Posterior vena cava (tissue), 2 donors: Measurements from ENCODE around the gene PWWP2B. TPM values are rescaled to one million over a fixed set of nuclear protein-coding genes. Genes with fewer than 3 reads are reported as not detected.
A peak's percentile ranks its signal among the peaks of the same experiment; 100 is the strongest.

Experiments used
- DNase-seq: peaks from one replicate; pipeline ENCODE4 v3.0.0-alpha.2; 2020; ENCODE audit warnings: low spot score
- intact Hi-C, 2 donors: fragments of 100-400 bp; cut with DNase I; formaldehyde crosslinking; loops; one replicate each; pipeline versions ENCODE4 v1.14.1 to v1.14.2; 2022 to 2023
- total RNA-seq, 2 donors: library from RNA; stranded (reverse); fragmentation: NEBNext Ultra II Directional; extraction: Animal tissue kit (Norgen Biotek cat#: 25700); gene quantifications; one replicate each; pipeline ENCODE4 v1.2.1, GENCODE V29; 2021
- donor health status: DM: yes; HTN: yes; CAD: no.
- donor health status: DM: yes; HTN: yes; CAD: no.

Gene PWWP2B
- total RNA-seq, 2 donors from 2014 or later: 10.4 to 16.1 TPM

DNA sequence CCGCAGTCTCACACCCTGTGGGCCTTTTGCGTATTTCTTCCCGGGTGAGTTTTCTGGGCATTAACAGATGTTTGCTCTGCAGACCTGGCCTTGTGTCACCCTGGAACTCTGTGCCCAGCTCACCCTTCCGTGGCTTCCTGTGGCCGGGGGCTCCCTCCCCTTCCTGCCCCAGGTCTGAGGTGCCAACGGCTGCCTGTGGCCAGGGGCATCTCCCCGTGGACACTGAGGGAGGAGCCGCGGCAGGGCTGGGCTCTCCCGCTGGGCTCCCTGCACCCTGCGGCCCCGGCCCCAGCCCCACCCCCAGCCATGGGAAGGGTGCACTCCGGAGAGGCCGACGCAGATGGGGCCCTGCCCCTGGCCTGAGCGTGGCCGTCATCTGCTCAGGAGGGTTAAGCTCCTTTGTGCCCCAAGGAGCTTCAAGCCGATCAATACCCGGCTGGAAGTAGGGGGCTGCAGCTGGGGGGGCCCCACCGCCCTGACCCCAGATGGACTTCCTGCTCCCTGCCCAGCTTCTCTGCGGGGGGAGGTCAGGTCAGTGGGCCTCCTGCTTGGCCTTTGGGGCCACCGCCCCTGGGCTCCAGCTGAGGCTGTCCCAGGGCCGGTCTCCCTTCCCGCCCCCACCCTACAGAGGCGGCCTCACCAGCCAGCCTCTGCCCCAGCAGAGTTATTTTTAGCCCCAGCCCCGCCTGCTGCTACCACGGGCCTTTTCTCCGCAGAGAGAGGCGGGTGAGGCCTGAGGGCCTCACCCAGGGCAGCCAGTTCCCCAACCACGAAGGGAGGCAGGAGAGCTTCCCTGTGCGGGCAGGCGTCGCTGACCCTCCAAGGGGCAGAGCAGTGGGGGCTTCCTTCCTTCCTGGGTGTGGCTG is 24.2 kb downstream of the PWWP2B start:
- peak; percentile 92 for DNase-seq
- intact Hi-C loops: no loop called here

DNA sequence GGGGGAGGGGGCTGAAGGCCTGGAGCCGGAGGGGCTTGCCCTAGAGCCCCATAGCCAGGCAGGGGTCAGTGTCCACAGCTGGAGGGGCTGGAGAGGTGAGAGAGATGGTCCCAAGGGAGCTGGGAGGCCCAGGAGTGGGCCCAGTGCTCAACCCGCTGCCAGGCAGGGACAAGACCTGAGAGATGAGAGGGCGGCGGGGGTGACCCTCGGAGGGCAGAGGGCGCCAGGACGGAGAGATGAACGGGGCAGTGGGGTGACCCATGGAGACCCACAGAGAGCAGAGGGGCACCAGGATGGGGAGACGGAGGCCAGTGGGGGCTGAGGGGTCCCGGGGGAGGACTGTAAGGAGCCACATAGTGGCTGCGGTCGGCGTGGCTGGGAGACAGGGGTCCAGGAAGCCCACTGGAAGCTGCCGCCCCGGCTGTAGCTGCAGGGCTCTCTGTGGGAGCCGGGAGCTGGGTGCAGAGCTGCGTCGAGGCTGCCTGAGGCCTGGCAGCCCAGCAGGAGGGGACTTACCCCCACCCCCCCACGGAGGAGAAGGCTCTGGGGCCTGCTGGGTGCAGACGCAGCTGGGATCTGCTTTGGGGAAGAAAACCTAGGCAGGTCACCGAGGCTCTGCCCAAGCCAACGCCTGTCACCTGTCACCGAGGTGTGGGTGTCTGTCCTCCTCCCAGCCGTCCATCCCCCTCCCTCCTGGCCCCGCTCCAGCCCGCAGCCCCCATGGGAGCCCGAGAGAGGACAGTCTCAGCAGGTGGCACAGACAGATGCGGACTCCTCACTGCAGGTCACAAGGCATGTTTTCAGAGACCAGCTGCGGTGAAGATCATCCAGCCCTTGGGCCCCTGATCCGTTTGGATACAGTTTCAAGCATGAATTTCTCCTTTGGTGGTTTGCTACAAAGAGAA is 25.1 kb downstream of the PWWP2B start:
- intact Hi-C loops: no loop called here
- no peak for DNase-seq

DNA sequence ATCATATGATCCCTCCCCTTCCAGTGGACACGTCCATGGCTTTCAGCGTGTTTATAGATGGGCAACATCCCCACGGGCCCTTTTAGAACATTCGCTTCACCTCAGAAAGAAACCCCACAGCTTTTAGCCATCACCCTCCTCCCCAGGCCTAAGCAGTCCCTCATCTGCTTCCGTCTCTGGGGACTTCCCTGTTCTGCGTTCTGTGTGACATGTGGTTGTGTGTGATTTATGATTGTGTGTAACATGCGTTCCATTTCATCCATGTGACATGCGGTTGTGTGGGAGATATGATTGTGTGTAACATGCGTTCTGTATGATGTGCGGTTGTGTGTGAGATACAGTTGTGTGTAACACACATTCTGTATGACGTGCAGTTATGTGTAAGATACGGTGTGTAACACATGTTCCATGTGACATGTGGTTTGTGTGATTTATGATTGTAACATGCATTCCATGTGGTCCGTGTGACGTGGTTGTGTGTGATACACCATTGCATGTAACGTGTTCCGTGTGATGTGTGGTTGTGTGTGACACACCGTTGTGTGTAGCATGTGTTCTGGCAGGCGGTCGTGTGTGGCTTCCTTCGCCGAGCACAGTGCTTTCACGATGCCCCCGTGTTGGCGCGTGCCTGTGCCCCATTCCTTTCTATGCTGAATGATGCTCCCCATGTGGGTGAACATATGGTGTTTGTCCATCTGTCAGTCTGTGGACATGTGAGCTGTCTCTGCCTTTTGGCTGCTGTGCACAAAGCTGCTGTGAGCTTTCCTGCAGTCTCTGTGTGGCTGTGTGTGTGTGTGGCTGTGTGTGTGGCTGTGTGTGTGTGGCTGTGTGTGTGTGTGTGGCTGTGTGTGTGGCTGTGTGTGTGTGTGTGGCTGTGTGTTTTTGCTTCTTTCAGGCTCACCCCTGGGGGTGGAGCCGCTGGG is 26.2 kb downstream of the PWWP2B start:
- DNase-seq: no peak
- intact Hi-C loops: no loop called here

DNA sequence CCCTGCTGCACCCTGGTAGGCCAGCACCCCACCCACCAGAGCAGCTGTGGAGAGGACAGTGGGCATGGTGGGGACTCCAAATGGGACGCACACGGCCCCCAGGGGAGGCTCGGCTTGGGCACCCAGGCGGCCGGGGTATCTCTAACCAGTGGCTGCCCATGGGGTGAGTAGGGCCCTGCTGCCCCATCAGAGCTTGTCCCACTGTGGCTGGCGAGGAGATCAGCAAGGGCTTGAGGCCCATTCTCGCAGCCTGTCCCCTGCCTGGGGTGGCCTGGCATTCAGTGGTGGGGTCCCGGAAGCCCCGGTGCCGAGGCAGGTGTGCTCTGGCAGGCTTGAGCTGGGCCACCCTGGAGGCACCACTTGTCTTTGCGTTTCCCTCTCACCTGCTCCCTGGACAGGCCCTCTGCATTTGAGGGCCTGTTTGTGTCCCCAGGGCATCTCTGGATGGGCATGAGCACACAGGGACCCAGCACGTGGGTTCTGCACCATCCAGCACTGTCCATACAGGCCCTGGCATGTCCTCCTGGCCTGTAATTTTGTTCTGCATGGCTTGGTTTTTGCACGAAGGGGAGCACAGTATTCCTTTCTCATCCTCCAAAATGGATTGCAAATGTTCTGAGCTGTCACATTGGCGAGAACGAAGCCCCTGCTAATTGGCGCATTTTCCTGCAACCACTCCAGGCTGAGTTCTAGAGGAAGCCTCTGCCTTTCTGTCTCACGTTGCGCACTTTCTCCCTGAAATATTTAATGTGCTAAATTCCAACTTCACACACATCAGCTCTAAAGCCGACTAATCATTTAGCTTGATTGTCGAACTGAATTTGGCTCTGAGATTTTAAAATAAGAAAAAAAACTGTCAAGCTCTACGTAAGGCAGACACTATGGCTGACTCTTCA is 27.2 kb downstream of the PWWP2B start:
- DNase-seq: no peak
- intact Hi-C loops: no loop called here

DNA sequence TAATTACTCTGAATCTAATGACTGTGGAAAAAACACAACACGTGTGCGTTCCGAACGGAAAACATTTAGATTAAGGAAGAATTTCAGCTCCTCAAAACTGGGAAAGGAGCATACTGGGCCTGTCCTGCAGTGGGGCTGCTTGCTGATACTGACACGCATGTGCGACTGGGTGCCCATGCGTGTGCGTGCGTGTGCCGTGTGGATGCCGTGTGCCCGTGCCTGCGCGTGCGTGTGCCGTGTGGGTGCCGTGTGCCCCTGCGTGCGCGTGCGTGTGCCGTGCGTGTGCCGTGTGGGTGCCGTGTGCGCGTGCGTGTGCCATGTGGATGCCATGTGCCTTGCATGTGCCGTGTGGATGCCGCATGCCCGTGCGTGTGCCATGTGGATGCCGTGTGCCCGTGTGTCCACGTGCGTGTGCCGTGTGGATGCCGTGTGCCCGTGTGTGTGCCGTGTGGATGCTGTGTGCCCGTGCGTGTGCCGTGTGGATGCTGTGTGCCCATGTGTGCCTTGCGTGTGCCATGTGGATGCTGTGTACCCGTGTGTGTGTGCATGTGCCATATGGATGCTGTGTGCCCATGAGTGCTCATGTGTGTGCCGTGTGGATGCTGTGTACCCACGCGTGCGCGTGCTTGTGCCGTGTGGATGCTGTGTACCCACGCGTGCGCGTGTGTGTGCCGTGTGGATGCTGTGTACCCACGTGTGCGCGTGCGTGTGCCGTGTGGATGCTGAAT is 28.2 kb downstream of the PWWP2B start:
- no peak for DNase-seq
- intact Hi-C loops: no loop called here

DNA sequence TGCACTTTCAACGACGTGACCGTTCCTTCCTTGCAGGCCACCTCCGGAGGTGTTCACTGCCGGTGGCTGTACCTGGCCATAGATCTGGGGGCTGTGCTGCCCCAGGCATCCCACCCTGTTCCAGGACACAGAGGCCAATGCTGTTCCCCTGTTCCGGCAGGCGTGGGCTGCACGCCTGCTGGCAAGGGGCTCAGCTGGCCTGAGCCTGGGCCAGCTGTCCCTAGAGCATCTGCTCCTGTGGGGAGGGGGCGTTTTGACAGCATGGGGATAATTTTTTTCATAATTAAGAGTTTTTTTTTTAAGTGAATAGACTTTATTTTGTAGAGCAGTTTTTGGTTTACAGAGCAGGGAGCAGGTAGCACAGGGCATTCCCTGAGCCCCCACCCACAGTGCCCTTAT is 28.8 kb downstream of the PWWP2B start:
- DNase-seq: no peak
- intact Hi-C loops: no loop called here

DNA sequence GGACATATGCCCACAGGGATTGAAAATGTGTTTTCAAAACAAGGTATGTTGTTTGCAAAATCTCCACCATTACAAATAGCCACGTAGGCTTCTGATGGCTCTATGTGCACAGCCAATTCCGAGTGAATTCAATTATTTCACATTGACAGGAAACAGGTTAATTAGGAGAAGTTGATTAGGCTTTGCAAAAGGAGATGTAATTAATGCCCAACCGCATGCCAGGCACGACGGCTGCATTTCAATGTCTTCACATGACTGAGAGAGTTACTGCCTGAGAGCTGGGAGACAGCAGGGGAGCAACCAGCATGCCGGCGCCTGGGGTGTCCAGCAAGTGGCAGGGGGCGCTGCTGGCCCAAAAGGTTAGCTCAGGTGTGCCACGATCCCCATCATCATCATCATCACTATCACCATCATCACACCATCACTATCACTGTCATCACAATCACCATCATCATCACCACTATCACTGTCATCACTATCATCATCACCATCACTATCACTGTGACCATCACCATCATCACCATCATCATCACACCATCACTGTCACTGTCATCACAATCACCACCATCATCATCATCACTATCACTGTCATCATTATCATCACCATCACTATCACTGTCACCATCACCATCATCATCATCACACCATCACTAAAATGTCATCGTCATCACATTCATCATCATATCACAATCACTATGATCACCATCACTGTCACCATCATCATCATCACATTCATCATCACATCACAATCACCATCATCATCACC is 30.2 kb downstream of the PWWP2B start:
- DNase-seq: no peak
- intact Hi-C loops: no loop called here

DNA sequence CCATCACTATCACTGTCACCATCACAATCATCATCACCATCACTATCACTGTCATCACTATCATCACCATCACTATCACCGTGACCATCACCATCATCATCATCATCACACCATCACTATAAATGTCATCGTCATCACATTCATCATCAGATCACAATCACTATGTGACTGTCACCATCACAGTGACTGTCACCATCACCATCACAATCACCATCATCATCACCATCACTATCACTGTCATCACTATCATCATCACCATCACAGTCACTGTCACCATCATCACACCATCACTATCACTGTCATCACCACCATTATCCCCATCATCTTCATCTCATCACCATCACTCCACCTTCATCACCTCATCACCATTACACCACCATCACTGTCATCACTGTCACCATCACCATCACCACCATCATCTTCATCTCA is 31.0 kb downstream of the PWWP2B start:
- intact Hi-C loops: no loop called here
- no peak for DNase-seq

DNA sequence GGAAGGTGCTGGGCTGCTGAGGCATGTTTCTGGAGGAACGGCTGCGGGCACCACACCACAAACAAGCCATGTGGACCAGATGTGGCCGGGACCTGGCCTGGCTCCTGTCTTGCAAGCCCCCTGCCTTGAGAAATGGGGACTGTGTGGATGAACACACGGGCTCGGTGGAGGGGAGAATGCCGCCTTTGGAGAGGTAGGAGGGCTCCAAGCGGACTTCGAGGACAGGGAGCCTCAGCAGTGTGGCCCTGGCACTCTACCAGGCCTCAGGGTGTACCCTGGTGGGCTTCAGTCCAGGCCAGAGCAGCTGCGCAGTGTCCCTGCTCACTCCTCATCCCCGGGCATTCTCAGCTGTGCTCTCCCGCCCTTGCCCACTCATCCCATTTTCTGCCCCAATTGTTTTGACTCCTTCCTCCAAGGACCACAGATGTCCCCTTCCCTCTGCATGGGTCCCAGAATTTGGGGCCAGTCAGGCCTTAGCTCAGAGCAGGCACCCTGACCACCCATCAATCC is 31.5 kb downstream of the PWWP2B start:
- intact Hi-C loops: no loop called here
- no peak for DNase-seq

DNA sequence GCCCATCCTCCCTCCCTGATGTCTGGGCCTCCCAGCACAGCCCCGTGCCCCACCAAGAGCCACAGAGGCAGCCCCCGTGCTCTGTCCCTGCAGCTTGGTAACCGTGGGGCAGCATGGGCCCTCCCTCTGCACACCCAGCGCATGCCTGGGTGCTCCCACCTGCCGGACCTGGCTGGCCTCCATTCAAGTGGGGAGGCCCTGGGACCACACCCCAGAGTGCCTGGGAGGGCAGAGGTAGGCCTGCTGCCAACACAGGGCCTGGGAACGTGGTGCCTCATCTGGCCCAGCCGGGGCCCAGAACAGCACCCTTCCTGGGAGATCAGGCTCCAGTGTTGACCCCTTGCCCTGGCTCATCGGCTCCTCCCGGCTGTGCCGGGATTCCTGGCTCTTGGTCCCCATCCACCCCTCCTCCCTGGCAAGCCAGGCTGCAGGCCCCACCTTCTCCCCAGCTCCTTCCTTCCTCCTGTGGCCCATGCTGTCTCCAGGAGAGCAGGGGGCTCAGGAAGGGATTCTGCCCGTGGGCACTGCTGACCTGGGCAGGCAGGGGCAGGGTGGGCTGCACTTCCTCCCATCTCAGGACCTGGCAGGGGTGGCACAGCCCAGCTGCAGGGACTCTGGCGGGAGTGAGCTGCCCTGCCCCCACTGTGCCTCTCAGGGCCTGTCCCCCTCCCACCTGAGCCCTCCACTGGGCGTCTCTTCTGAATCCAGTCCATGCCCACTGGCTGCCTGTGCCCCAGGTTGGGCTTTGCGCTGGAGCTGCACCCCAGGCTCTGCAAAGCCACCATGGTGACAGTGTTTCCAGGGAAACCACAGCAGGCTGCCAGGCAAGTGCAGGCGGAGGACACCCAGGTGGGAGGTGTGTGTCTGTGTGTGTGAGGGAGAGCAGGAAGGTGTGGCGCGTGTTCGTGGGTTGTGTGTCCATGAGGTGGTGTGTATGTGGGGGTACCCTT is 32.6 kb downstream of the PWWP2B start:
- intact Hi-C loops: no loop called here
- DNase-seq: no peak

DNA sequence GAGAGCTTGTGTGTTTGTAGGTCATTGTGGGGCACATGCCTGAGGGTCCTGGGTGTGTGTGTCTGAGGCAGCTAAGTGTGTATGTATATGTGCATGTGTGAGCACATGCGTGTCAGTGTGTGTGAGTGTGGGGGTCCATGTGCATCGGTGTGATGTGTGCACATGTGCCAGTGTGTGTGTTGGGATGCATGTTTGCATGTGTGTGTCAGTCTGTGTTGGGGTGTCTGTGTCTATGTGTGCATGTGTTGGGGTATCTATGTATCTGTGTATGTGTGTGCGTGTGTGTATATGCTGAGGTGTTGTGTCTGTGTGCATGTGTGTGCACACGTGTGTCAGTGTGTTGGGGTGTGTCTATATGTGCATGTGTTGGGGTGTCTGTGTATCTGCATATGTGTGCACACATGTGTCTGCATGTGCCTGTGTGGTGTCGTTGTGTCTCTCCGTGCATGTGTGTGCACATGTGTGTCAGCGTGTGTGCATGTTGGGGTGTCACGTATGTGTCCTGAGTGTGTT is 33.3 kb downstream of the PWWP2B start:
- no peak for DNase-seq
- intact Hi-C loops: no loop called here

DNA sequence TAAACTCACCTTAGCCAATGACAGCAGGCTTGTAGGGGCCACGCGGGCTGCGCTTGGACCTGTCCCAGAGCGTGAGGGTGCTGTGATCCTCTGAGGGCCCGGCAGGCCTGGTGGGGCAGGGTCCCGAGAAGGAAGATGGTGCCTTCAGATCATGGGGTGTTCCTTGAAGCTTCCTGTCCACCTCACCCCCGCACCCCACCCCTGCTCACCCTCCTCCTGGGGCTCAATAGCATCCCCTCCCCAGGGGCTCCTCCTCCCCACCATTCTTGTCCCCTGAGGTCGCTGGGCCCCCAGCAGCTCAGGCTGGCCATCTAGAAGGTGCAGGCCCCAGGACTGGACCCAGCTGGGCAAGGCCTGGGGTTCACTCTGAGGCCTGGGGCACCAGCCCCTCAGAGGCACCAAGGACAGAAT is 33.9 kb downstream of the PWWP2B start:
- intact Hi-C loops: no loop called here
- no peak for DNase-seq

DNA sequence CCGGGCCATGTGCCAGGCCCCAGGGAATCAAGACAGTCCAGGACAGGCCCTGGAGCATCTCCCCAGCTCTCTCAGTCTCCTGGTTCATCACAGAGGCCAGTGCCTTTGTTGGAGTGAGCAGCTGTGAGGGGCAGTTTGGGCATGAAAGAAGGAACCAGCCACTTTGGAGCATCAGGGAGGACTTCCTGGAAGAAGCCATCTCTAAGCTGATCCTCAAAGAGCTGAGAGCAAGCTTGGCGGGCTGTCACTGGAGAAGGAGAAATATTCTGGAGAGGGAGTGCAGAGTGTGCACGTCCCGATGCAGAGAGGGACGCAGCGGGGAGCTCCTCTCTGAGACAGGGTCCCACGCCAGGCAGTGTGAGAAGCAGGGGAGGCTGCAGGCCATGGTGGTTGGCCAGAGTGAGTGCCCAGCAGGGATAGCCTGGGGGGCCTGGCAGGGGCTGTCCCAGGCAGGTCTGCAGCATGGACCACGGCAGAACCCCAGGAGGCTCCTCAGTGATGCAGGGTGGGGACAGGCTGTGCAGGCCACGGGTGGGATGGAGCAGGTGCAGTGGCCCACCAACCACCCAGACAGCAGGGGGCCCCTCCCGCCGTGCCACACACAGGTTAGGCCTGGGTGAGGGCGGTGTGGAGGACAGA is 34.7 kb downstream of the PWWP2B start:
- no peak for DNase-seq
- intact Hi-C loops: no loop called here

DNA sequence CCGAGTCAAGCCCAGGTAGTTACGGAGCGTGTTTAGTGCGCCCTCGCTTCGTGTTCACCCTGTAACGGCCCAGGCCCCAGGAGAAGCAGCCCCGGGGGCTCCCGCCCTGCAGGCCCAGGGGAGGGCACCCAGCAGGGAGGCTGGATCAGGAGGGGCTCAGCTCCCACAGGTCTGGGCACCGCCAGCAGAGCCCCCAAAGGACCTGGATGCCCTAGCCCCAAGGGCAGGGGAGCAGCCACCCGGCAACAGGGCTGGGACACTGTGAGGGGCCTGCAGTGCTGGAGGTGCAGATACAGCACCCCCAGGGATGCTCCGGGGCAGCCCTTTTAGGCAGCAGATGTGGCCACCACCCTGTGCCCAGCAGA is 35.2 kb downstream of the PWWP2B start:
- intact Hi-C loops: no loop called here
- no peak for DNase-seq

DNA sequence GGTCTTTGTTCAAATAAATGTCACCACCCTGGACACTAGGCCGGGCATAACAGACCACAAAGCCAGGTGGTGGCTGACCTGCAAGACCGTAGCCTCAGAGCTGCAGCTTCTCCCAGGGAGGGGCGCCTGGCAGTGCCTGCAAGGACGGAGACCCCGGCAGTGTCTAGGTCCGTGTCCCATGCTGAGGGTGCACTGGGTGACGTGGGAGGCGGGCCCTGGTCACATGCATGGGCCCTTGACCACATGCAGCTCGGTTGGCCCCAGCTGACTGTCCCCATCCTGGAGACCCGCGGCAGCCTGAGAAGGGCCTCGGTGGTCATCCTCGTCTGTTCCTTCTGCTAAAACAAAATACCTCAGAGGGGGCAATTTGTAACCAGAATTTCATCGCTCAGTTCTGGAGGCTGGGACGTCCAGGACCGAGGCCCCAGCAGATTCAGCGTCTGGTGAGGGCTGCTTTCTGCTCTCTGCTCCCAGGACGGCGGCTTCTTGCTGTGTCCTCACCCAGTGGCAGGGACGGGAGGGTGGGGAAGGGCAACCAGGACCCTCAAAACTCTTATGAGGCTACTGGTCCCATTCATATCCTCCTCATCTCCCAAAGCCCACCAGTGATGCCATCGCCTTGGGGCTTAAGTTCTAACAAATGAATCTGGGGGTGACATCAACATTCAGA is 36.8 kb downstream of the PWWP2B start:
- intact Hi-C loops: no loop called here
- DNase-seq: no peak
